ENCODE data around the gene BPIFA3. TPM values are rescaled to one million over a fixed set of nuclear protein-coding genes. Genes with fewer than 3 reads are reported as not detected.

The BPIFA3 gene
- total and polyA plus RNA-seq, 2 of the 8 experiments (the other 6 are each of a cell fraction or from before 2014, with no cell fraction given), result not detected

GRCh38 chr20:33177866-33178265 lies 39.3 kb upstream of the BPIFA3 start:
- ChIA-PET POLR2A (ENCODE audit: partially characterized antibody) (no interaction called here), CTCF (ENCODE audit: partially characterized antibody) (interaction anchor here (0.6 to 2.6 kb wide), 5 partner anchors 9 to 232 kb away, joined by 3 to 12 read pairs (median 3); no protein-coding TSS in a partner anchor)
- Histone ChIP-seq H2BK120ac (replicated peaks; ENCODE audit: low read depth, low read length) (no peak overlapping the region), H2BK5ac (ENCODE audit: low read depth, low read length) (no peak overlapping the region), H3K23ac (ENCODE audit: insufficient read length) (no peak overlapping the region), H3K27me3 (replicated peaks in 1 of 4; ENCODE audit: control insufficient read depth in 3 of 4, extremely low read depth in 1 of 4, insufficient read depth in 3 of 4, low read length in 3 of 4) (no peaks in the 10 kb centered on the region), H3K4me3 (ENCODE audit: extremely low read depth in 1 of 4, insufficient read depth in 2 of 4, low read depth in 3 of 4, low read length in 4 of 4) (no peak overlapping the region), H2BK20ac (ENCODE audit: low read length) (no peak overlapping the region), H3K18ac (ENCODE audit: extremely low read depth, low read length) (no peak overlapping the region), H3K23me2 (ENCODE audit: low read depth, low read length) (no peaks in the 10 kb centered on the region), H3K79me2 (ENCODE audit: control insufficient read depth in 1 of 2, insufficient read depth in 2 of 2, low read length in 2 of 2) (no peaks in the 10 kb centered on the region), H4K20me1 (replicated peaks in 1 of 2; ENCODE audit: control insufficient read depth in 1 of 2, insufficient read depth in 2 of 2, low read length in 2 of 2) (no peaks in the 10 kb centered on the region), H3K9ac (replicated peaks in 1 of 4; ENCODE audit: extremely low read depth in 1 of 4, low read depth in 3 of 4, low read length in 3 of 4) (no peak overlapping the region), H3K4me2 (ENCODE audit: insufficient read depth in 1 of 2, low read depth in 2 of 2, low read length in 2 of 2) (no peak overlapping the region), H3K14ac (ENCODE audit: insufficient read length) (no peak overlapping the region), H3K9me3 (ENCODE audit: insufficient read depth in 2 of 2, low read depth in 1 of 2, low read length in 1 of 2) (no peaks in the 10 kb centered on the region), H3K4me1 (replicated peaks in 1 of 4; ENCODE audit: control insufficient read depth in 3 of 4, insufficient read depth in 4 of 4, low read length in 3 of 4) (peaks cover 0 to 3% (median 2%) of the 10 kb centered on the region in 4 experiments; a peak in 3 of 7 replicates), H3K36me3 (ENCODE audit: control insufficient read depth in 2 of 4, insufficient read depth in 4 of 4, low read length in 3 of 4) (no peaks in the 10 kb centered on the region), H4K91ac (replicated peaks; ENCODE audit: insufficient read length, low read length) (no peak overlapping the region), H2BK12ac (ENCODE audit: low read depth, low read length) (no peak overlapping the region), H4K5ac (ENCODE audit: insufficient read length, low read depth, low read length) (no peak overlapping the region), H2BK15ac (ENCODE audit: low read length) (no peak overlapping the region), H3K27ac (ENCODE audit: low read depth, low read length) (no peak overlapping the region), H3K79me1 (ENCODE audit: low read depth, low read length) (no peaks in the 10 kb centered on the region), H2AFZ (ENCODE audit: low read length) (peak overlapping the region; percentile 17; the same call in 1 of the 2 replicates), H4K8ac (ENCODE audit: extremely low read depth, insufficient read depth, low read length) (no peak overlapping the region), H2AK5ac (ENCODE audit: low read depth, low read length) (no peak overlapping the region), H3K4ac (replicated peaks; ENCODE audit: insufficient read length, low read depth, low read length) (no peak overlapping the region), H3K56ac (replicated peaks; ENCODE audit: insufficient read length, low read depth, low read length) (no peak overlapping the region)
- FAIRE-seq (no peak), DNase-seq (ENCODE audit: low read depth in 1 of 2, low spot score in 2 of 2) (no peak)
- 93% methylated on average over 9 of the region's 9 CpGs; no CpG with 5 or more reads in 1 of the 2 experiments for WGBS, 2 experiments (ENCODE audit: extremely low coverage in 1 of 2, insufficient coverage in 1 of 2, insufficient read length in 1 of 2, insufficient replicate concordance in 2 of 2, low coverage in 1 of 2, low lambda C conversion rate in 2 of 2, missing lambda C conversion rate in 1 of 2)
- TF ChIP-seq KDM1A (IDR thresholded peaks at IDR 0.05; ENCODE audit: borderline replicate concordance, low read length), result no peak
- TF ChIP-seq MAFK (IDR thresholded peaks at IDR 0.05; ENCODE audit: low read depth, low read length), result no peak
- no peak for TF ChIP-seq SP4 (IDR thresholded peaks at IDR 0.05; ENCODE audit: low read length)
- no peak for TF ChIP-seq KDM4A (IDR thresholded peaks at IDR 0.05; ENCODE audit: low read depth, low read length, severe bottlenecking)
- TF ChIP-seq GTF2F1 (IDR thresholded peaks at IDR 0.05; ENCODE audit: borderline replicate concordance, low read depth, low read length), result no peak
- no peak for TF ChIP-seq CHD1 (IDR thresholded peaks at IDR 0.05; ENCODE audit: low read depth, low read length)

All from H1 (cell line).